ENCODE results near the gene ZNF688.

DNA sequence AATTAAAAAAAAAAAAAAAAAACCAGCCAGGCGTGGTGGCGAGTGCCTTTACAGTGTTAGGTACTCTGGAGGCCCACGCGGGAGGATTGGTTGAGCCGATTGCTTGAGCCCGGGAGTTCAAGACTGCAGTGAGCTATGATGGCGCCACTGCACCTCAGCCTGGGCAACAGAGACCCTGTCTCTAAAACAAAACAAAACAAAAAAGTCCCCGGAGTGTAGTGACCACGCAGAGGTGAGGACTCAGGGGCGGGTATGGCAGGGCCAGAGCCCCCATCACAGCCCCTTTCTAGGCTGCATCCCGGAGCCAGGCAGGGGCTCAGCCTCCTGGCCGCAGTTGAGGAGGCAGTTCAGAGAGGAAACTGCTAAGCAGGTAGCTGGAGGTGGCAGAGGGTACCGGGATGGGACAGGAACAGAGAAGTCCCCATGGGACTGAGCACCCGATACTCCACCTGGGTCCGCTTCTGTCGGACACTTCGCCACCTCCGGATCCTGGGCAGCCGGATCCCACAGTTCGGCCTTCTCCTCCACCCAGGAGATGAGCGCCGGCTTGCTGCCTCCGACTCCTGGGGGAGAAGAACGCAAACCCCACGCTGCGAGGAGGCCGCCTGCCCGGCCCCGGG lies 37.7 kb downstream of the ZNF688 start:
- TF ChIP-seq, protein P1, sequence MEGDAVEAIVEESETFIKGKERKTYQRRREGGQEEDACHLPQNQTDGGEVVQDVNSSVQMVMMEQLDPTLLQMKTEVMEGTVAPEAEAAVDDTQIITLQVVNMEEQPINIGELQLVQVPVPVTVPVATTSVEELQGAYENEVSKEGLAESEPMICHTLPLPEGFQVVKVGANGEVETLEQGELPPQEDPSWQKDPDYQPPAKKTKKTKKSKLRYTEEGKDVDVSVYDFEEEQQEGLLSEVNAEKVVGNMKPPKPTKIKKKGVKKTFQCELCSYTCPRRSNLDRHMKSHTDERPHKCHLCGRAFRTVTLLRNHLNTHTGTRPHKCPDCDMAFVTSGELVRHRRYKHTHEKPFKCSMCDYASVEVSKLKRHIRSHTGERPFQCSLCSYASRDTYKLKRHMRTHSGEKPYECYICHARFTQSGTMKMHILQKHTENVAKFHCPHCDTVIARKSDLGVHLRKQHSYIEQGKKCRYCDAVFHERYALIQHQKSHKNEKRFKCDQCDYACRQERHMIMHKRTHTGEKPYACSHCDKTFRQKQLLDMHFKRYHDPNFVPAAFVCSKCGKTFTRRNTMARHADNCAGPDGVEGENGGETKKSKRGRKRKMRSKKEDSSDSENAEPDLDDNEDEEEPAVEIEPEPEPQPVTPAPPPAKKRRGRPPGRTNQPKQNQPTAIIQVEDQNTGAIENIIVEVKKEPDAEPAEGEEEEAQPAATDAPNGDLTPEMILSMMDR (conservative IDR thresholded peaks at IDR 0.05; ENCODE audit: low read depth in 2 of 2) = peak in 1 of 2 experiments; percentile 8; a peak in 1 of 4 replicates
- TF ChIP-seq EZH2 (IDR thresholded peaks at IDR 0.05; ENCODE audit: low read depth, unreplicated experiment) (no peak), POLR2AphosphoS5 (IDR thresholded peaks at IDR 0.05; ENCODE audit: low read depth) (no peak), ZNF114 (CRISPR knock-in tag; IDR thresholded peaks at IDR 0.05) (no peak)
- TF ChIP-seq, protein P2, sequence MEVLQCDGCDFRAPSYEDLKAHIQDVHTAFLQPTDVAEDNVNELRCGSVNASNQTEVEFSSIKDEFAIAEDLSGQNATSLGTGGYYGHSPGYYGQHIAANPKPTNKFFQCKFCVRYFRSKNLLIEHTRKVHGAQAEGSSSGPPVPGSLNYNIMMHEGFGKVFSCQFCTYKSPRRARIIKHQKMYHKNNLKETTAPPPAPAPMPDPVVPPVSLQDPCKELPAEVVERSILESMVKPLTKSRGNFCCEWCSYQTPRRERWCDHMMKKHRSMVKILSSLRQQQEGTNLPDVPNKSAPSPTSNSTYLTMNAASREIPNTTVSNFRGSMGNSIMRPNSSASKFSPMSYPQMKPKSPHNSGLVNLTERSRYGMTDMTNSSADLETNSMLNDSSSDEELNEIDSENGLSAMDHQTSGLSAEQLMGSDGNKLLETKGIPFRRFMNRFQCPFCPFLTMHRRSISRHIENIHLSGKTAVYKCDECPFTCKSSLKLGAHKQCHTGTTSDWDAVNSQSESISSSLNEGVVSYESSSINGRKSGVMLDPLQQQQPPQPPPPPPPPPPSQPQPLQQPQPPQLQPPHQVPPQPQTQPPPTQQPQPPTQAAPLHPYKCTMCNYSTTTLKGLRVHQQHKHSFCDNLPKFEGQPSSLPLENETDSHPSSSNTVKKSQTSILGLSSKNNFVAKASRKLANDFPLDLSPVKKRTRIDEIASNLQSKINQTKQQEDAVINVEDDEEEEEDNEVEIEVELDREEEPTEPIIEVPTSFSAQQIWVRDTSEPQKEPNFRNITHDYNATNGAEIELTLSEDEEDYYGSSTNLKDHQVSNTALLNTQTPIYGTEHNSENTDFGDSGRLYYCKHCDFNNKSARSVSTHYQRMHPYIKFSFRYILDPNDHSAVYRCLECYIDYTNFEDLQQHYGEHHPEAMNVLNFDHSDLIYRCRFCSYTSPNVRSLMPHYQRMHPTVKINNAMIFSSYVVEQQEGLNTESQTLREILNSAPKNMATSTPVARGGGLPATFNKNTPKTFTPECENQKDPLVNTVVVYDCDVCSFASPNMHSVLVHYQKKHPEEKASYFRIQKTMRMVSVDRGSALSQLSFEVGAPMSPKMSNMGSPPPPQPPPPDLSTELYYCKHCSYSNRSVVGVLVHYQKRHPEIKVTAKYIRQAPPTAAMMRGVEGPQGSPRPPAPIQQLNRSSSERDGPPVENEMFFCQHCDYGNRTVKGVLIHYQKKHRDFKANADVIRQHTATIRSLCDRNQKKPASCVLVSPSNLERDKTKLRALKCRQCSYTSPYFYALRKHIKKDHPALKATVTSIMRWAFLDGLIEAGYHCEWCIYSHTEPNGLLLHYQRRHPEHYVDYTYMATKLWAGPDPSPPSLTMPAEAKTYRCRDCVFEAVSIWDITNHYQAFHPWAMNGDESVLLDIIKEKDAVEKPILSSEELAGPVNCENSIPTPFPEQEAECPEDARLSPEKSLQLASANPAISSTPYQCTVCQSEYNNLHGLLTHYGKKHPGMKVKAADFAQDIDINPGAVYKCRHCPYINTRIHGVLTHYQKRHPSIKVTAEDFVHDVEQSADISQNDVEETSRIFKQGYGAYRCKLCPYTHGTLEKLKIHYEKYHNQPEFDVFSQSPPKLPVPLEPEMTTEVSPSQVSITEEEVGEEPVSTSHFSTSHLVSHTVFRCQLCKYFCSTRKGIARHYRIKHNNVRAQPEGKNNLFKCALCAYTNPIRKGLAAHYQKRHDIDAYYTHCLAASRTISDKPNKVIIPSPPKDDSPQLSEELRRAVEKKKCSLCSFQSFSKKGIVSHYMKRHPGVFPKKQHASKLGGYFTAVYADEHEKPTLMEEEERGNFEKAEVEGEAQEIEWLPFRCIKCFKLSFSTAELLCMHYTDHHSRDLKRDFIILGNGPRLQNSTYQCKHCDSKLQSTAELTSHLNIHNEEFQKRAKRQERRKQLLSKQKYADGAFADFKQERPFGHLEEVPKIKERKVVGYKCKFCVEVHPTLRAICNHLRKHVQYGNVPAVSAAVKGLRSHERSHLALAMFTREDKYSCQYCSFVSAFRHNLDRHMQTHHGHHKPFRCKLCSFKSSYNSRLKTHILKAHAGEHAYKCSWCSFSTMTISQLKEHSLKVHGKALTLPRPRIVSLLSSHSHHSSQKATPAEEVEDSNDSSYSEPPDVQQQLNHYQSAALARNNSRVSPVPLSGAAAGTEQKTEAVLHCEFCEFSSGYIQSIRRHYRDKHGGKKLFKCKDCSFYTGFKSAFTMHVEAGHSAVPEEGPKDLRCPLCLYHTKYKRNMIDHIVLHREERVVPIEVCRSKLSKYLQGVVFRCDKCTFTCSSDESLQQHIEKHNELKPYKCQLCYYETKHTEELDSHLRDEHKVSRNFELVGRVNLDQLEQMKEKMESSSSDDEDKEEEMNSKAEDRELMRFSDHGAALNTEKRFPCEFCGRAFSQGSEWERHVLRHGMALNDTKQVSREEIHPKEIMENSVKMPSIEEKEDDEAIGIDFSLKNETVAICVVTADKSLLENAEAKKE (CRISPR knock-in tag; IDR thresholded peaks at IDR 0.05) = no peak
- TF ChIP-seq, protein P3, sequence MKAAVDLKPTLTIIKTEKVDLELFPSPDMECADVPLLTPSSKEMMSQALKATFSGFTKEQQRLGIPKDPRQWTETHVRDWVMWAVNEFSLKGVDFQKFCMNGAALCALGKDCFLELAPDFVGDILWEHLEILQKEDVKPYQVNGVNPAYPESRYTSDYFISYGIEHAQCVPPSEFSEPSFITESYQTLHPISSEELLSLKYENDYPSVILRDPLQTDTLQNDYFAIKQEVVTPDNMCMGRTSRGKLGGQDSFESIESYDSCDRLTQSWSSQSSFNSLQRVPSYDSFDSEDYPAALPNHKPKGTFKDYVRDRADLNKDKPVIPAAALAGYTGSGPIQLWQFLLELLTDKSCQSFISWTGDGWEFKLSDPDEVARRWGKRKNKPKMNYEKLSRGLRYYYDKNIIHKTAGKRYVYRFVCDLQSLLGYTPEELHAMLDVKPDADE (IDR thresholded peaks at IDR 0.05) = no peak

Data from GM23338 (cell line).